Esophagus squamous epithelium (tissue), 5 donors: Measurements from ENCODE around the gene AANAT. TPM values are rescaled to one million over a fixed set of nuclear protein-coding genes. Genes with fewer than 3 reads are reported as not detected.

Experiments
- DNase-seq: peaks from one replicate; lab custom pipeline; 2025; lab: John Stamatoyannopoulos, UW
- H3K27ac ChIP-seq, 4 donors: fragments of 200-600 bp; sonication (generic); one replicate each; pipeline ENCODE4 v1.5.1; 2016 to 2019; ENCODE audit warnings: mild to moderate bottlenecking in 1 of 4
- H3K27me3 ChIP-seq, 4 donors: fragments of 200-600 bp; sonication (generic); 1 replicate in 3 of 4; 2 replicates in 1 of 4; pipeline versions ENCODE4 v1.5.1 to v1.6.0; 2017 to 2021; ENCODE audit warnings: antibody characterized with exemption in 1 of 4
- H3K36me3 ChIP-seq, 3 donors: fragments of 200-600 bp; sonication (generic); one replicate each; pipeline ENCODE4 v1.5.1; 2016 to 2019
- H3K4me1 ChIP-seq, 3 donors: fragments of 200-600 bp; sonication (generic); one replicate each; pipeline ENCODE4 v1.5.1; 2017 to 2019
- H3K4me3 ChIP-seq, 4 donors: fragments of 200-600 bp; sonication (generic); 1 replicate in 3 of 4; 2 replicates in 1 of 4; pipeline ENCODE4 v1.5.1; 2016 to 2019; ENCODE audit warnings: mild to moderate bottlenecking in 2 of 4, moderate library complexity in 1 of 4
- H3K9me3 ChIP-seq, 3 donors: fragments of 200-600 bp; sonication (generic); one replicate each; pipeline ENCODE4 v1.5.1; 2016 to 2019
- POLR2A ChIP-seq, 4 donors: fragments of 450-650 bp; IDR thresholded peaks; one replicate each; pipeline ENCODE4 v1.6.1; 2017; ENCODE audit warnings: antibody characterized with exemption in 4 of 4, mild to moderate bottlenecking in 4 of 4, moderate library complexity in 3 of 4
- WGBS, 2 donors: methylation state at CpG; one replicate each; pipeline ENCODE4 v1.1.5; 2018; 5-methylcytosine and 5-hydroxymethylcytosine counted together
- intact Hi-C: fragments of 100-400 bp; cut with DNase I; formaldehyde crosslinking; loops from one replicate; pipeline ENCODE4 v1.15.0; 2022
- total RNA-seq, 4 donors: library from RNA; depleted of rRNA; stranded (reverse); fragments of >200 nt; gene quantifications; one replicate each; pipeline ENCODE4 v1.1.0, GENCODE V29; 2016
- TF ChIP-seq, protein P1 (sequence below), 6 experiments: fragments of 450-650 bp in 4 of 6; fragments of 200-600 bp in 2 of 6; sonication (generic) in 2 of 6; IDR thresholded peaks; one replicate each; pipeline ENCODE4 v1.5.1; 2016 to 2019; ENCODE audit warnings: antibody characterized with exemption in 6 of 6, mild to moderate bottlenecking in 4 of 6, moderate library complexity in 4 of 6
- donor health status: DM: yes; HTN: yes; CAD: no.

The AANAT gene
- total RNA-seq, 4 donors from 2014 or later, result not detected

DNA sequence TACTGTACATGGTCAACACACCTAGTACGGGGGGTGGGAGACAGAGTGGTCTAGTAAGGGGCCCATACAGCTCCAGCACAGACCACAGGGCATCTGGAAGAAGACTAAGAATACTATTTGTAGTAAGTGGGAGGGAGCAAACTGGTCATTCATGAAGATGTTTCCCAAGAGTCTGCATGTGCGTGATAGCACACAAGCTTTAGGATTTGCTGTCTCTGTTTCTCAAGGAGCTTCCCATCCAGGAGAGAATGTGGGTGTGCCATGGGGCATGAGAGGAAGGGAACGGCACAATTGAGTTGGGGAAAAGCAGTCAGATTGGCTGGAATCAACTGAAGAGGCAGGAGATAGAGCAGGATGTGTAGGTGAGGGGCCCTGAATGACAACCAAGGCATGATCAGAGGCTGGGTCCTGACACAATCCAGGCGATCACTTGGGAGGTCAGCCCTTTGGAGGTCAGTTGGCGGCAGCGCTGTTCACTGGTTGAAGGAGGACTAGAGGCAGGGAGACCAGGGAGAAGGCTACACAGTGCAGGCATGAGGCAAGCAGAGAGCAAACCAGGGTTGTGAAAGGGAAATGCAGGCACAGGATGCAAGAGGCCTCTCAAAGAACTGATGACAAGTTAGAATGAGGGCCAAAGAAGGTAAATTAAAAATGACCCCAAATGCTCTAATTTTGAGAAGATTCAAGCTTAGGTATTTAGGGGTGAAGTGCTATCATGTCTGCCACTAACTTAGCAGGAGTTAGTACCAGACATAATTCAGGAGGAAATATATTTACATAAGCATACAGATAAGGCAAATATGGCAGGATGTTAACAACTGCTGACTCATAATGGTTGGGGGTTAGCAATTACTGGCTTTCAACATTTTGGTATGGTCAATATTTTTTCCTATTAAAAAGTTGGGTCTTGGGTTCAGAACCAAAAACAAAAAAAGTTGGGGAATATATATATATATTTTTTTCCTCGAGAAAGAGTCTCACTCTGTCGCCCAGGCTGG, 24.8 kb upstream of the AANAT start:
- Histone ChIP-seq H3K27me3 (no peaks in the 10 kb centered on the region), H3K4me3 (no peak overlapping the region), H3K36me3 (no peaks in the 10 kb centered on the region), H3K4me1 (peaks cover 8 to 28% (median 9%) of the 10 kb centered on the region in 3 donors), H3K9me3 (no peaks in the 10 kb centered on the region), H3K27ac (no peak overlapping the region)
- 95 to 97% methylated on average over 8 of the region's 8 CpGs for WGBS, 2 donors
- DNase-seq, result no peak
- intact Hi-C loops, result no loop called here
- no peak for TF ChIP-seq POLR2A (IDR thresholded peaks at IDR 0.05)
- TF ChIP-seq, protein P1, sequence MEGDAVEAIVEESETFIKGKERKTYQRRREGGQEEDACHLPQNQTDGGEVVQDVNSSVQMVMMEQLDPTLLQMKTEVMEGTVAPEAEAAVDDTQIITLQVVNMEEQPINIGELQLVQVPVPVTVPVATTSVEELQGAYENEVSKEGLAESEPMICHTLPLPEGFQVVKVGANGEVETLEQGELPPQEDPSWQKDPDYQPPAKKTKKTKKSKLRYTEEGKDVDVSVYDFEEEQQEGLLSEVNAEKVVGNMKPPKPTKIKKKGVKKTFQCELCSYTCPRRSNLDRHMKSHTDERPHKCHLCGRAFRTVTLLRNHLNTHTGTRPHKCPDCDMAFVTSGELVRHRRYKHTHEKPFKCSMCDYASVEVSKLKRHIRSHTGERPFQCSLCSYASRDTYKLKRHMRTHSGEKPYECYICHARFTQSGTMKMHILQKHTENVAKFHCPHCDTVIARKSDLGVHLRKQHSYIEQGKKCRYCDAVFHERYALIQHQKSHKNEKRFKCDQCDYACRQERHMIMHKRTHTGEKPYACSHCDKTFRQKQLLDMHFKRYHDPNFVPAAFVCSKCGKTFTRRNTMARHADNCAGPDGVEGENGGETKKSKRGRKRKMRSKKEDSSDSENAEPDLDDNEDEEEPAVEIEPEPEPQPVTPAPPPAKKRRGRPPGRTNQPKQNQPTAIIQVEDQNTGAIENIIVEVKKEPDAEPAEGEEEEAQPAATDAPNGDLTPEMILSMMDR (IDR thresholded peaks at IDR 0.05), result no peak

DNA sequence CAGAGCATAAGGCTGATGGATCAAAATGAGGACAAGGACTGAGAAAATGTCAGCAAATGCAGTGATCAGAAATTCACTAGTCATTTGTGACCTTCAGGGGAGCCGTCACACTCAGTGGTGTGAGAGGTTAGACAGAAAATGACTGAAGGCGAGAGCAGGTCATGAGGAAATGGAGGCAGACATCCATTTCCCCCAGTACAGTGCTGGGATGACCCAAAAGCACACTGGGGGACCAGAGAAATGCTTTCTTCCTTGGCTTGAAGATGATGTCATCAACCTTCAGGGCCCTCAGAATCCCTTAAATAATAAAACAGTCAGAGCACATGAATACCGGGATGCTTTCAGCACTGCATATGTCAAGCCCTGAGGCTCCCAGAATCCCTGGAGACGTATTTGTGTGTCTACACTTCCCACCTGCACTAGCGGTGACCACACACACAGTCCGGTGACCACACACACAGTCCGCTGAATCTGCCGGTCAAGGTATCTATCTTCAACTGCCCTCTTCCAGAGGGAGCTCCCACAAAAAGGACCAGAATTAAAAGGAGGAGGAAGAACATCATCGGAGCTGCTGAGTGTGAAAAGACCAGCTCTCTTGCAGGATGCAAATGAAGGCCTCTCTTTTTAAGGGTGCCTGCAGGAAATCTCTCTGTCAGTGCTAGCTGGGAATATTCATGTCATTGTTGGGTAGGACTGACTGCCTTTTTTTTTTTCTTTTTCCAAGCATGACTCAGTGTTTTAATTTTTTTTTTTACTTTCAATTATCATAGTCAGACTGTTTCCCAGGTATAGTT, 22.7 kb upstream of the AANAT start:
- Histone ChIP-seq H3K4me1 (peaks cover 12 to 36% (median 12%) of the 10 kb centered on the region in 3 donors), H3K9me3 (no peaks in the 10 kb centered on the region), H3K36me3 (no peaks in the 10 kb centered on the region), H3K27me3 (no peaks in the 10 kb centered on the region), H3K27ac (no peak overlapping the region), H3K4me3 (no peak overlapping the region)
- intact Hi-C loops, result no loop called here
- no peak for DNase-seq
- TF ChIP-seq POLR2A (IDR thresholded peaks at IDR 0.05), result no peak
- TF ChIP-seq, protein P1 (IDR thresholded peaks at IDR 0.05), result no peak
- WGBS, 2 donors, result 74 to 76% methylated on average over 8 to 9 of the region's 9 CpGs

DNA sequence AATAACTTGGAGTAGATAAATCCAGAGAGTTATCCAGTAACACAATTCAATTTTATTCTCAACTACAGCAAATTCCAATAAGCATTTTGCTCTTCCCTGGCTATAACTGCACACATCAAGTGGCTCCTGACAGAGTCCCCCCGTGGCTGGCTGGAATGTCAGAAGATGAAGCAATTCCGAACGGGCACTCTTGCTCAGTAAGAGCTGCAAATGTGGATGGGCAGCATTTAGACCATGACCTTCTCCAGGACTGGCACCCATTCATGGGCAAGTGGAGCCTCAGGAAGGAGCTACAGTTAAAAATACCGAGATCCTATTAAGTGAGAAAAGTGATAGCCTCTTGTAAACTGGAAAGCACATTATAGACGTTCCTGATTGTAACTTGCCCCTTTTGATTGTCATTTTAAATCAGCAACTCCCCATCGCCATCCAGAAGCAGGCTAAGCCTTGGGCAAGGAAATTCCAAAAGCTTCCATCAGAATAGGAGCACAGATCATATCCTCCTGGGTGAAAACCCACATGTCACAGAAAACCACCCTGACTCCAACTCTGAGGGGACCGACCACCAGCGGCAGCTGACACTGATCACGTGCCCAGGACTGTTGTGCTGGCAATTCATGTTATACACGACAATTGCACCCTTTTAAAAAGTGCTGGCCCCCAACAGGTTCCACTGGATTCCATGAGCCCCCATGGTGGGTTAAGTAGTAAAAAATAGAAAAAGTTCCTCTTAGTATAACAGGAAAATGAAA, 21.5 kb upstream of the AANAT start:
- H3K4me1 ChIP-seq, result peaks cover 12 to 38% (median 12%) of the 10 kb centered on the region in 3 donors
- WGBS, 2 donors, result 75 to 86% methylated on average over 5 to 9 of the region's 10 CpGs
- H3K27ac ChIP-seq, result peak overlapping the region in 1 of 4 donors; percentile 14
- no peaks in the 10 kb centered on the region for H3K9me3 ChIP-seq
- no peaks in the 10 kb centered on the region for H3K27me3 ChIP-seq
- TF ChIP-seq POLR2A (IDR thresholded peaks at IDR 0.05), result no peak
- TF ChIP-seq, protein P1 (IDR thresholded peaks at IDR 0.05), result no peak
- H3K4me3 ChIP-seq, result no peak overlapping the region
- intact Hi-C loops, result no loop called here
- no peaks in the 10 kb centered on the region for H3K36me3 ChIP-seq
- no peak for DNase-seq

DNA sequence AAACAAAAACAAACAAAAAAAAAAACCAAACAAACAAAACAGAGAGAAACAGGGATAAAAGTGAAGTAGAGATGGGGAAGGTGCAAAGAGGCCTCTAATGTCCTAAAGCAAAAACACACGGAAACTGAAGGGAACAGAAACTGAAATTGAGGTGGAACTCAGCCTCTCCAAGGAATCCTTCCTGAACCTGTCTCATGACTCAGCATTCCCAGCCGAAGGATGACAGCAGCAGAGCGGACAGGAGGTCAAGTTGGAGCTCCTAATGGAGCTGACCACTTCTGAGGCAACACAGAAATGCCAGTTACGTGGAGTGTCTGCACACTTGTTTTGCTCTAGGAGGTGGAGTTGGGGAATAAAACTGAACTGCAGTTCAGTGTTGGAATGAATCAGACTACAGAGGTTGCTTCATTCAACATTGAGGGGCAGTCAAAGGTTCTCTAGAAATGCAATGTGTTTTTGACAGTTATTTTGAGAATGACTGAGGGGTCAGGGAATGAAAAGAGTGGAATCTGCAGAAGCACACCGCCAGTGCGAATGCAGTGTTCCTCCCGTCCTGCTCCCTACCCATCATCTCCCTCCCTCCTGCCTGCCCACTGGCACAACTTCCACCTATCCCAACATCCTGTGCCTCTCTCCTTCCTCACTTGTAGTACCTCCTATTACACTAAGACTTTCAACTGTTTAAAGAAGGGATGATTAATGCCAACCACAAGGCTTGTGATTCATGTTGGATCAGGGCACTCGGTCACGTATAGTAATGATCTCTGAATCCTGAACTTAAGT, 20.8 kb upstream of the AANAT start:
- no peaks in the 10 kb centered on the region for H3K9me3 ChIP-seq
- no peak for DNase-seq
- WGBS, 2 donors, result 29 to 38% methylated on average over 9 of the region's 9 CpGs
- no peak overlapping the region for H3K4me3 ChIP-seq
- peaks cover 15 to 46% (median 15%) of the 10 kb centered on the region in 3 donors for H3K4me1 ChIP-seq
- H3K36me3 ChIP-seq, result no peaks in the 10 kb centered on the region
- no peaks in the 10 kb centered on the region for H3K27me3 ChIP-seq
- H3K27ac ChIP-seq, result peak overlapping the region; percentile 0 to 52 (median 10)
- TF ChIP-seq, protein P1 (IDR thresholded peaks at IDR 0.05), result no peak
- no peak for TF ChIP-seq POLR2A (IDR thresholded peaks at IDR 0.05)
- intact Hi-C loops, result no loop called here
